HepG2 (cell line): ENCODE measurements around the gene SMTNL1. TPM values are rescaled to one million over a fixed set of nuclear protein-coding genes. Genes with fewer than 3 reads are reported as not detected.

Experiments
- ELF3 ChIP-seq: IDR thresholded peaks from 2 replicates; pipeline ENCODE4 v1.6.1; 2016; ENCODE audit warnings: missing genetic modification reagents, missing compliant biosample characterization
- IKZF4 ChIP-seq: sonication (generic); formaldehyde crosslinking; IDR thresholded peaks from 2 replicates; pipeline ENCODE4 v1.5.1; 2020; ENCODE audit warnings: borderline replicate concordance, mild to moderate bottlenecking, low read depth, missing genetic modification reagents; ENCODE audit errors: not compliant biosample characterization
- NFE2L1 ChIP-seq: sonication (generic); formaldehyde crosslinking; IDR thresholded peaks from 2 replicates; pipeline ENCODE4 v1.4.0; 2020; ENCODE audit warnings: missing genetic modification reagents, mild to moderate bottlenecking, borderline replicate concordance
- PHF20 ChIP-seq: sonication (generic); formaldehyde crosslinking; IDR thresholded peaks from 2 replicates; pipeline ENCODE4 v1.5.0; 2020; ENCODE audit warnings: mild to moderate bottlenecking, missing genetic modification reagents
- SIN3A ChIP-seq: IDR thresholded peaks from 2 replicates; pipeline ENCODE4 v1.6.1; 2011; ENCODE audit warnings: low read depth, mild to moderate bottlenecking, control low read depth, low read length, borderline replicate concordance
- TP53 ChIP-seq: sonication (generic); formaldehyde crosslinking; conservative IDR thresholded peaks from 2 replicates; pipeline ENCODE4 v1.4.0; 2020; ENCODE audit warnings: missing genetic modification reagents
- YEATS4 ChIP-seq: sonication (generic); formaldehyde crosslinking; IDR thresholded peaks from 2 replicates; pipeline ENCODE4 v1.4.0; 2020; ENCODE audit warnings: missing genetic modification reagents, borderline replicate concordance
- ZIK1 ChIP-seq: sonication (generic); formaldehyde crosslinking; IDR thresholded peaks from 2 replicates; pipeline ENCODE4 v1.5.0; 2020; ENCODE audit warnings: mild to moderate bottlenecking, low read depth, missing genetic modification reagents, borderline replicate concordance
- ZNF234 ChIP-seq: sonication (generic); formaldehyde crosslinking; conservative IDR thresholded peaks from 2 replicates; pipeline ENCODE4 v1.5.1; 2020; ENCODE audit warnings: mild to moderate bottlenecking, missing genetic modification reagents
- ZNF337 ChIP-seq: sonication (generic); formaldehyde crosslinking; IDR thresholded peaks from 2 replicates; pipeline ENCODE4 v1.5.1; 2020; ENCODE audit warnings: missing genetic modification reagents, low read depth, mild to moderate bottlenecking, borderline replicate concordance
- ZNF569 ChIP-seq: sonication (generic); formaldehyde crosslinking; IDR thresholded peaks from 2 replicates; pipeline ENCODE4 v1.5.0; 2020; ENCODE audit warnings: mild to moderate bottlenecking, missing genetic modification reagents, moderate library complexity, borderline replicate concordance
- ZNF703 ChIP-seq: sonication (generic); formaldehyde crosslinking; IDR thresholded peaks from 2 replicates; pipeline ENCODE4 v1.5.1; 2020; ENCODE audit warnings: missing genetic modification reagents, mild to moderate bottlenecking, moderate library complexity, borderline replicate concordance
- ZNF790 ChIP-seq: sonication (generic); formaldehyde crosslinking; IDR thresholded peaks from 2 replicates; pipeline ENCODE4 v1.8.0; 2022; ENCODE audit warnings: missing genetic modification reagents, mild to moderate bottlenecking, borderline replicate concordance
- polyA plus RNA-seq, 8 experiments: library from polyadenylated mRNA; depleted of rRNA in 3 of 8; stranded (reverse) in 7 of 8; unstranded in 1 of 8; fragments of >200 nt; fragmentation: Illumina TruSeq in 4 of 8; extraction: Trizol in 4 of 8; gene quantifications; 2 replicates each; pipeline versions ENCODE4 v1.2.1 to v1.2.3, GENCODE V29; 2011 to 2016; ENCODE audit warnings: low read depth in 4 of 8, missing spikeins in 1 of 8, mixed read lengths in 1 of 8; ENCODE audit not compliant: insufficient read depth in 1 of 8
- total RNA-seq, 5 experiments: library from RNA; depleted of rRNA; stranded (reverse); fragments of >200 nt; fragmentation: Illumina TruSeq; extraction: Trizol; gene quantifications; 2 replicates each; pipeline ENCODE4 v1.2.3, GENCODE V29; 2016; ENCODE audit warnings: low read depth in 1 of 5
- TF ChIP-seq, protein P1 (sequence below): sonication (generic); formaldehyde crosslinking; IDR thresholded peaks from 2 replicates; pipeline ENCODE4 v1.8.0; 2022; ENCODE audit warnings: mild to moderate bottlenecking, missing genetic modification reagents; ENCODE audit not compliant: insufficient replicate concordance
- TF ChIP-seq, protein P2 (sequence below): IDR thresholded peaks from 2 replicates; pipeline ENCODE4 v1.6.1; 2016; ENCODE audit warnings: mild to moderate bottlenecking, missing biosample characterization, missing genetic modification reagents
- TF ChIP-seq, protein P3 (sequence below): sonication (generic); formaldehyde crosslinking; conservative IDR thresholded peaks from 2 replicates; pipeline ENCODE4 v1.8.0; 2022; ENCODE audit warnings: low read depth, missing genetic modification reagents
- TF ChIP-seq, protein P4 (sequence below): sonication (generic); formaldehyde crosslinking; IDR thresholded peaks from 2 replicates; pipeline ENCODE4 v1.5.0; 2020; ENCODE audit warnings: missing genetic modification reagents
- TF ChIP-seq, protein P5 (sequence below): sonication (generic); formaldehyde crosslinking; IDR thresholded peaks from 2 replicates; pipeline ENCODE4 v1.5.0; 2020; ENCODE audit warnings: missing genetic modification reagents
- TF ChIP-seq, protein P6 (sequence below): sonication (generic); formaldehyde crosslinking; conservative IDR thresholded peaks from 2 replicates; pipeline ENCODE4 v1.5.0; 2020; ENCODE audit warnings: missing genetic modification reagents

SMTNL1 gene
- total and polyA plus RNA-seq, 2 of the 13 experiments (the other 11 are each of a cell fraction or from before 2014, with no cell fraction given): 0.04 TPM; not detected in 1

DNA sequence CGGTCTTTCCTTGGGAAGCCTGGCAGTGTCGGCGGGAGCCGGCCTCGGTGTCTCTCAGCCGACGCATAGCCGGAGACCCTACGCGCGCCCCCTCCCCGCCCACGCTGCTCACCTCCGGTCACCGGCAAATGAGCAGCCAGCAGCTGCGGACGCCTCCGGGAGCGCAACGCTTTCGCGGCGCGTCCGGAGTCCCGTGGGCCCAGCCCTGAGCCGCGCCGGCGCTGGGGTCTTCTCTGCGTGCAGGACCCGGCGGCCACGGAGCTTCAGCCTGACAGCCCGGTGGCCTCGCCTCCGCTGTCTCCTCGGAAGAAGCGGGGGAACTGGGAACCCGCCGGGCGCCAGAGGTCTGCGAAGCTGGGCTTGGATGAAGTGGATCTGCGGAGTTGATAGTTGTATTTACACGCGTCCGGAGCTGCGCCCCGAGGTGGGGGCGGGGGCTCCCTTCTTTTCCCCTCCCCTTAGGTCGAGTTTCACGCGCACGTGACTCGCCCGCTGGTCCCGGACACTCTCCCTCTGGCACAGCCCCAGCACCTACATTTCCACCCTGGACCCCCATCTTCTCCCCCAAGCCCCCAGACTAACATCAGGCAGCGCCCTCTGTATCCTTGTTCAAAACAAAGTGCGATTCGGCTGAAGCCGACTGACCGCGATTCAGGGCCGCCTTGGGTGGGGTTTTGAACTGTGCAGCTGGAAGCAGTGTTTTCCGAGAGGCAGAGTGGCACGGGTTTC, 21.9 kb upstream of the SMTNL1 start, which contains the start of gene SLC43A1 (continued):
- TF ChIP-seq, protein P1, sequence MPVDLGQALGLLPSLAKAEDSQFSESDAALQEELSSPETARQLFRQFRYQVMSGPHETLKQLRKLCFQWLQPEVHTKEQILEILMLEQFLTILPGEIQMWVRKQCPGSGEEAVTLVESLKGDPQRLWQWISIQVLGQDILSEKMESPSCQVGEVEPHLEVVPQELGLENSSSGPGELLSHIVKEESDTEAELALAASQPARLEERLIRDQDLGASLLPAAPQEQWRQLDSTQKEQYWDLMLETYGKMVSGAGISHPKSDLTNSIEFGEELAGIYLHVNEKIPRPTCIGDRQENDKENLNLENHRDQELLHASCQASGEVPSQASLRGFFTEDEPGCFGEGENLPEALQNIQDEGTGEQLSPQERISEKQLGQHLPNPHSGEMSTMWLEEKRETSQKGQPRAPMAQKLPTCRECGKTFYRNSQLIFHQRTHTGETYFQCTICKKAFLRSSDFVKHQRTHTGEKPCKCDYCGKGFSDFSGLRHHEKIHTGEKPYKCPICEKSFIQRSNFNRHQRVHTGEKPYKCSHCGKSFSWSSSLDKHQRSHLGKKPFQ: no peak
- TF ChIP-seq IKZF4 (no peak), ZNF703 (no peak; the same call in 1 of the 2 replicates), ZNF337 (CRISPR knock-in tag) (no peak), ELF3 (0 out of 2 replicates have a peak, but pooled peaks have one; percentile 15), TP53 (CRISPR knock-in tag) (no peak), ZNF569 (CRISPR knock-in tag) (no peak), ZNF790 (peak; percentile 40; the same call in 1 of the 2 replicates), ZNF234 (CRISPR knock-in tag) (no peak), NFE2L1 (CRISPR knock-in tag) (no peak), SIN3A (peak; percentile 49; the same call in 1 of the 2 replicates), PHF20 (CRISPR knock-in tag) (no peak), ZIK1 (CRISPR knock-in tag) (no peak), YEATS4 (CRISPR knock-in tag) (peak; percentile 73)
- TF ChIP-seq, protein P2, sequence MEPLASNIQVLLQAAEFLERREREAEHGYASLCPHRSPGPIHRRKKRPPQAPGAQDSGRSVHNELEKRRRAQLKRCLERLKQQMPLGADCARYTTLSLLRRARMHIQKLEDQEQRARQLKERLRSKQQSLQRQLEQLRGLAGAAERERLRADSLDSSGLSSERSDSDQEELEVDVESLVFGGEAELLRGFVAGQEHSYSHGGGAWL (CRISPR knock-in tag): peak; percentile 70; the same call in 1 of the 2 replicates
- TF ChIP-seq, protein P3, sequence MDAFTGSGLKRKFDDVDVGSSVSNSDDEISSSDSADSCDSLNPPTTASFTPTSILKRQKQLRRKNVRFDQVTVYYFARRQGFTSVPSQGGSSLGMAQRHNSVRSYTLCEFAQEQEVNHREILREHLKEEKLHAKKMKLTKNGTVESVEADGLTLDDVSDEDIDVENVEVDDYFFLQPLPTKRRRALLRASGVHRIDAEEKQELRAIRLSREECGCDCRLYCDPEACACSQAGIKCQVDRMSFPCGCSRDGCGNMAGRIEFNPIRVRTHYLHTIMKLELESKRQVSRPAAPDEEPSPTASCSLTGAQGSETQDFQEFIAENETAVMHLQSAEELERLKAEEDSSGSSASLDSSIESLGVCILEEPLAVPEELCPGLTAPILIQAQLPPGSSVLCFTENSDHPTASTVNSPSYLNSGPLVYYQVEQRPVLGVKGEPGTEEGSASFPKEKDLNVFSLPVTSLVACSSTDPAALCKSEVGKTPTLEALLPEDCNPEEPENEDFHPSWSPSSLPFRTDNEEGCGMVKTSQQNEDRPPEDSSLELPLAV (CRISPR knock-in tag): no peak
- TF ChIP-seq, protein P4, sequence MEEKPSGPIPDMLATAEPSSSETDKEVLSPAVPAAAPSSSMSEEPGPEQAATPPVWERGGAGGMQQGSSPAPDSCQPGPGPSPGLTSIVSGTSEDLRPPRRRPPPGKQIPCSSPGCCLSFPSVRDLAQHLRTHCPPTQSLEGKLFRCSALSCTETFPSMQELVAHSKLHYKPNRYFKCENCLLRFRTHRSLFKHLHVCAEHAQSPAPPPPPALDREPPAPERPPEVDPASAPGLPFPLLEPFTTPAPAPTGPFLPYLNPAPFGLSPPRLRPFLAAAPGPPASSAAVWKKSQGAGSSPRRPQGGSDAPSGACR (CRISPR knock-in tag): no peak
- TF ChIP-seq, protein P5, sequence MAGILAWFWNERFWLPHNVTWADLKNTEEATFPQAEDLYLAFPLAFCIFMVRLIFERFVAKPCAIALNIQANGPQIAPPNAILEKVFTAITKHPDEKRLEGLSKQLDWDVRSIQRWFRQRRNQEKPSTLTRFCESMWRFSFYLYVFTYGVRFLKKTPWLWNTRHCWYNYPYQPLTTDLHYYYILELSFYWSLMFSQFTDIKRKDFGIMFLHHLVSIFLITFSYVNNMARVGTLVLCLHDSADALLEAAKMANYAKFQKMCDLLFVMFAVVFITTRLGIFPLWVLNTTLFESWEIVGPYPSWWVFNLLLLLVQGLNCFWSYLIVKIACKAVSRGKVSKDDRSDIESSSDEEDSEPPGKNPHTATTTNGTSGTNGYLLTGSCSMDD (CRISPR knock-in tag): no peak
- TF ChIP-seq, protein P6, sequence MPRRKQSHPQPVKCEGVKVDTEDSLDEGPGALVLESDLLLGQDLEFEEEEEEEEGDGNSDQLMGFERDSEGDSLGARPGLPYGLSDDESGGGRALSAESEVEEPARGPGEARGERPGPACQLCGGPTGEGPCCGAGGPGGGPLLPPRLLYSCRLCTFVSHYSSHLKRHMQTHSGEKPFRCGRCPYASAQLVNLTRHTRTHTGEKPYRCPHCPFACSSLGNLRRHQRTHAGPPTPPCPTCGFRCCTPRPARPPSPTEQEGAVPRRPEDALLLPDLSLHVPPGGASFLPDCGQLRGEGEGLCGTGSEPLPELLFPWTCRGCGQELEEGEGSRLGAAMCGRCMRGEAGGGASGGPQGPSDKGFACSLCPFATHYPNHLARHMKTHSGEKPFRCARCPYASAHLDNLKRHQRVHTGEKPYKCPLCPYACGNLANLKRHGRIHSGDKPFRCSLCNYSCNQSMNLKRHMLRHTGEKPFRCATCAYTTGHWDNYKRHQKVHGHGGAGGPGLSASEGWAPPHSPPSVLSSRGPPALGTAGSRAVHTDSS: no peak
